ENCODE results near the gene PREPL.

GRCh38 chr2:44275927-44276303 lies 85.4 kb downstream of the PREPL start:
- no peak for TF ChIP-seq POLR2A (IDR thresholded peaks at IDR 0.05)
- TF ChIP-seq POLR2AphosphoS5 (IDR thresholded peaks at IDR 0.05), result no peak
- no peak for TF ChIP-seq EP300 (IDR thresholded peaks at IDR 0.05)
- no peak for TF ChIP-seq CTCF (IDR thresholded peaks at IDR 0.05)
